Hematopoietic multipotent progenitor cell (in vitro differentiated cells): Measurements from ENCODE around the gene NMRK2. TPM values are rescaled to one million over a fixed set of nuclear protein-coding genes. Genes with fewer than 3 reads are reported as not detected.
"Not testable (repeated sequence)": the region's sequence is repeated elsewhere in the genome, so short reads cannot be mapped to it uniquely, and the experiment has no call there.

Source experiments
- DNase-seq, 3 donors: peaks; one replicate each; pipeline ENCODE4 v3.0.0-alpha.2; 2011 to 2015; ENCODE audit warnings: low read depth in 2 of 3, low spot score in 2 of 3
- total RNA-seq: library from RNA; depleted of rRNA; stranded (reverse); fragments of >200 nt; gene quantifications from one replicate; pipeline ENCODE4 v1.2.3, GENCODE V29; 2012

The NMRK2 gene
- total RNA-seq: not detected

- DNase-seq: no peak
Observed at GRCh38 chr19:3932931-3933810, at the start of gene NMRK2. NMRK2 (plus strand) TSS chr19:3933069; CDS start chr19:3933672, 603 bp downstream.

- DNase-seq: no peak
Observed at GRCh38 chr19:3890591-3890990, 42.3 kb upstream of the NMRK2 start.

GRCh38 chr19:3893509-3894179 is 39.2 kb upstream of the NMRK2 start:
- DNase-seq: no peak

GRCh38 chr19:3894959-3895358 is 37.9 kb upstream of the NMRK2 start:
- not testable (repeated sequence) for DNase-seq

GRCh38 chr19:3895788-3896187 is 37.1 kb upstream of the NMRK2 start:
- DNase-seq: no peak

- DNase-seq: peak in 1 of 3 donors; percentile 7
Observed at GRCh38 chr19:3897936-3898335, 34.9 kb upstream of the NMRK2 start.

- DNase-seq: no peak
Observed at GRCh38 chr19:3898426-3898825, 34.4 kb upstream of the NMRK2 start.

- no peak for DNase-seq
Observed at GRCh38 chr19:3899531-3900294, 33.2 kb upstream of the NMRK2 start.

- no peak for DNase-seq
Observed at GRCh38 chr19:3902317-3902973, 30.4 kb upstream of the NMRK2 start.

- DNase-seq: no peak
Observed at GRCh38 chr19:3904233-3904632, 28.6 kb upstream of the NMRK2 start.

GRCh38 chr19:3907626-3908265 is 25.1 kb upstream of the NMRK2 start:
- DNase-seq: no peak

- no peak for DNase-seq
Observed at GRCh38 chr19:3908266-3909054, 24.4 kb upstream of the NMRK2 start.

- no peak for DNase-seq
Observed at GRCh38 chr19:3910105-3910504, 22.8 kb upstream of the NMRK2 start.

- no peak for DNase-seq
Observed at GRCh38 chr19:3914199-3914598, 18.7 kb upstream of the NMRK2 start.

- DNase-seq: no peak
Observed at GRCh38 chr19:3916033-3916432, 16.8 kb upstream of the NMRK2 start.

GRCh38 chr19:3919793-3920192 is 13.1 kb upstream of the NMRK2 start:
- DNase-seq: no peak

- DNase-seq: no peak
Observed at GRCh38 chr19:3923096-3923758, 9.6 kb upstream of the NMRK2 start.

- DNase-seq: no peak
Observed at GRCh38 chr19:3923912-3924311, 9.0 kb upstream of the NMRK2 start.

GRCh38 chr19:3931041-3931440 is 1.8 kb upstream of the NMRK2 start:
- DNase-seq: no peak
